OCI-LY7 (cell line): ENCODE results near the gene NTSR1. TPM values are rescaled to one million over a fixed set of nuclear protein-coding genes. Genes with fewer than 3 reads are reported as not detected.

Experiments
- BruUV-seq: library from RNA; stranded (reverse); fragments of 400-500 nt; replicated peaks from 2 replicates; lab custom pipeline; 2021; lab: Mats Ljungman, UMichigan
- CTCF ChIA-PET: fragments of 300-600 bp; sonication (Branson Sonifier 250); formaldehyde crosslinking; loops from one replicate; lab custom pipeline; 2022; ENCODE audit warnings: antibody characterized with exemption; ENCODE audit not compliant: unreplicated experiment; lab: Charles Lee
- POLR2A ChIA-PET: fragments of 300-600 bp; sonication (Branson Sonifier 250); formaldehyde crosslinking; loops from one replicate; lab custom pipeline; 2022; ENCODE audit warnings: antibody characterized with exemption; lab: Charles Lee
- DNase-seq: peaks from one replicate; pipeline ENCODE4 v3.0.0-alpha.2; 2015; ENCODE audit warnings: low spot score
- H2AFZ ChIP-seq: fragments of 200-600 bp; sonication (generic), shearing (Covaris generic); 2 replicates; pipeline ENCODE4 v1.6.1; 2014; ENCODE audit warnings: mild to moderate bottlenecking, antibody characterized with exemption, low read length, moderate library complexity
- H3K27ac ChIP-seq: fragments of 200-600 bp; sonication (generic); 2 replicates; pipeline ENCODE4 v1.5.1; 2014; ENCODE audit warnings: mixed run types, low read depth, mild to moderate bottlenecking, moderate library complexity, low read length, inconsistent platforms; ENCODE audit not compliant: poor library complexity, severe bottlenecking
- H3K36me3 ChIP-seq: fragments of 200-600 bp; sonication (generic); 2 replicates; pipeline ENCODE4 v1.6.1; 2014; ENCODE audit warnings: mild to moderate bottlenecking, antibody characterized with exemption, low read length, moderate library complexity, mixed read lengths; ENCODE audit not compliant: insufficient read depth
- H3K4me1 ChIP-seq: fragments of 200-600 bp; sonication (generic); 2 replicates; pipeline ENCODE4 v1.5.1; 2014; ENCODE audit warnings: mild to moderate bottlenecking, low read length; ENCODE audit not compliant: insufficient read depth, poor library complexity, severe bottlenecking
- H3K4me2 ChIP-seq: fragments of 200-600 bp; sonication (generic); 2 replicates; pipeline ENCODE4 v1.6.1; 2014; ENCODE audit warnings: mild to moderate bottlenecking, low read length
- H3K4me3 ChIP-seq: fragments of 200-600 bp; sonication (generic); 2 replicates; pipeline ENCODE4 v1.5.1; 2014; ENCODE audit warnings: mild to moderate bottlenecking, low read depth, low read length; ENCODE audit not compliant: poor library complexity, severe bottlenecking
- H3K79me2 ChIP-seq: fragments of 200-600 bp; sonication (generic); 2 replicates; pipeline ENCODE4 v1.6.1; 2016; ENCODE audit warnings: low read depth, mild to moderate bottlenecking, low read length, moderate library complexity, mixed read lengths; ENCODE audit not compliant: insufficient read depth
- H3K9me2 ChIP-seq: fragments of 200-600 bp; sonication (generic); 2 replicates; pipeline ENCODE4 v1.6.1; 2016; ENCODE audit warnings: mild to moderate bottlenecking, low read length, mixed read lengths; ENCODE audit not compliant: insufficient read depth
- H3K9me3 ChIP-seq: fragments of 200-600 bp; sonication (generic); 2 replicates; pipeline ENCODE4 v1.6.1; 2014; ENCODE audit warnings: mild to moderate bottlenecking, mixed run types, low read length, mixed read lengths
- H4K20me1 ChIP-seq: fragments of 200-600 bp; sonication (generic); 2 replicates; pipeline ENCODE4 v1.6.1; 2014; ENCODE audit warnings: mild to moderate bottlenecking, antibody characterized with exemption, low read length, moderate library complexity, mixed read lengths; ENCODE audit not compliant: insufficient read depth
- CTCF ChIP-seq: fragments of 200-600 bp; sonication (generic); conservative IDR thresholded peaks from 2 replicates; pipeline ENCODE4 v1.5.1; 2014; ENCODE audit warnings: mild to moderate bottlenecking, antibody characterized with exemption, low read length, moderate library complexity, mixed read lengths
- EZH2phosphoT487 ChIP-seq: fragments of 200-600 bp; sonication (generic); IDR thresholded peaks from 2 replicates; pipeline ENCODE4 v1.6.1; 2018; ENCODE audit warnings: low read depth, borderline replicate concordance, mild to moderate bottlenecking, mixed run types, antibody characterized with exemption, low read length, moderate library complexity, mixed read lengths
- intact Hi-C: fragments of 100-400 bp; cut with micrococcal nuclease; formaldehyde crosslinking; loops from one replicate; pipeline ENCODE4 v1.10.0; 2022; ENCODE audit not compliant: unreplicated experiment
- total RNA-seq, 2 experiments: library from RNA; depleted of rRNA in 1 of 2; stranded (reverse); fragments of >200 nt in 1 of 2; shearing (Covaris generic) in 1 of 2; gene quantifications; 2 replicates each; pipeline ENCODE4 v1.2.3, GENCODE V29; 2014 to 2022

NTSR1 gene
- total RNA-seq, 2 experiments from 2014 or later = not detected

- no peaks in the 10 kb centered on the region for H3K9me3 ChIP-seq
- no peak overlapping the region for H3K27ac ChIP-seq
- no peaks in the 10 kb centered on the region for H3K9me2 ChIP-seq
- intact Hi-C loops = no loop called here
- no peaks in the 10 kb centered on the region for H3K36me3 ChIP-seq
- POLR2A ChIA-PET = no interaction called here
- TF ChIP-seq CTCF (no peak), EZH2phosphoT487 (no peak)
- CTCF ChIA-PET = no interaction called here
- no TSS peak for BruUV-seq
- no peak overlapping the region for H3K4me3 ChIP-seq
- H2AFZ ChIP-seq = no peak overlapping the region
- no peak for DNase-seq
- H3K4me2 ChIP-seq = no peak overlapping the region
- H3K79me2 ChIP-seq = no peaks in the 10 kb centered on the region
- peaks cover 5% of the 10 kb centered on the region for H3K4me1 ChIP-seq
- H4K20me1 ChIP-seq = no peaks in the 10 kb centered on the region
These were observed 79.2 kb downstream of the NTSR1 start for GRCh38 chr20:62787866-62788265.

- Histone ChIP-seq H3K9me2 (no peaks in the 10 kb centered on the region), H3K4me3 (no peak overlapping the region), H3K79me2 (no peaks in the 10 kb centered on the region), H3K4me1 (peaks cover 13% of the 10 kb centered on the region), H3K36me3 (no peaks in the 10 kb centered on the region), H2AFZ (no peak overlapping the region), H3K27ac (no peak overlapping the region), H3K4me2 (no peak overlapping the region), H3K9me3 (no peaks in the 10 kb centered on the region), H4K20me1 (no peaks in the 10 kb centered on the region)
- no TSS peak for BruUV-seq
- intact Hi-C loops = no loop called here
- DNase-seq = no peak
- CTCF ChIA-PET = no interaction called here
- POLR2A ChIA-PET = interaction anchor here (0.7 kb wide), 1 partner anchor 129 kb away, joined by 3 read pairs; no protein-coding TSS in a partner anchor
- TF ChIP-seq CTCF (no peak), EZH2phosphoT487 (no peak)
These were observed 80.0 kb downstream of the NTSR1 start for GRCh38 chr20:62788607-62789006.

- no peak overlapping the region for H3K4me3 ChIP-seq
- H2AFZ ChIP-seq = no peak overlapping the region
- no peaks in the 10 kb centered on the region for H3K9me2 ChIP-seq
- no peak overlapping the region for H3K27ac ChIP-seq
- TF ChIP-seq CTCF (no peak), EZH2phosphoT487 (no peak)
- POLR2A ChIA-PET = no interaction called here
- peaks cover 24% of the 10 kb centered on the region for H3K4me1 ChIP-seq
- H3K79me2 ChIP-seq = no peaks in the 10 kb centered on the region
- H3K4me2 ChIP-seq = no peak overlapping the region
- CTCF ChIA-PET = interaction anchor here (0.7 kb wide), 1 partner anchor 9 kb away, joined by 4 read pairs; no protein-coding TSS in a partner anchor
- no TSS peak for BruUV-seq
- H3K9me3 ChIP-seq = no peaks in the 10 kb centered on the region
- H4K20me1 ChIP-seq = no peaks in the 10 kb centered on the region
- intact Hi-C loops = loop anchor here (2.0 to 5.0 kb wide), 3 partner anchors 138 to 383 kb away; partner anchors contain the start of gene CABLES2
- no peaks in the 10 kb centered on the region for H3K36me3 ChIP-seq
- no peak for DNase-seq
These were observed 81.4 kb downstream of the NTSR1 start for GRCh38 chr20:62790075-62790474.
